Vein endothelial cell (primary cell): ENCODE measurements around the gene MTR. TPM values are rescaled to one million over a fixed set of nuclear protein-coding genes. Genes with fewer than 3 reads are reported as not detected.

Experiments
- total RNA-seq: library from RNA; depleted of rRNA; stranded (reverse); fragments of >200 nt; gene quantifications from 2 replicates; pipeline ENCODE4 v1.2.3, GENCODE V29; 2012

MTR gene
- total RNA-seq, result 34.9 and 35.8 TPM in 2 replicates

DNA sequence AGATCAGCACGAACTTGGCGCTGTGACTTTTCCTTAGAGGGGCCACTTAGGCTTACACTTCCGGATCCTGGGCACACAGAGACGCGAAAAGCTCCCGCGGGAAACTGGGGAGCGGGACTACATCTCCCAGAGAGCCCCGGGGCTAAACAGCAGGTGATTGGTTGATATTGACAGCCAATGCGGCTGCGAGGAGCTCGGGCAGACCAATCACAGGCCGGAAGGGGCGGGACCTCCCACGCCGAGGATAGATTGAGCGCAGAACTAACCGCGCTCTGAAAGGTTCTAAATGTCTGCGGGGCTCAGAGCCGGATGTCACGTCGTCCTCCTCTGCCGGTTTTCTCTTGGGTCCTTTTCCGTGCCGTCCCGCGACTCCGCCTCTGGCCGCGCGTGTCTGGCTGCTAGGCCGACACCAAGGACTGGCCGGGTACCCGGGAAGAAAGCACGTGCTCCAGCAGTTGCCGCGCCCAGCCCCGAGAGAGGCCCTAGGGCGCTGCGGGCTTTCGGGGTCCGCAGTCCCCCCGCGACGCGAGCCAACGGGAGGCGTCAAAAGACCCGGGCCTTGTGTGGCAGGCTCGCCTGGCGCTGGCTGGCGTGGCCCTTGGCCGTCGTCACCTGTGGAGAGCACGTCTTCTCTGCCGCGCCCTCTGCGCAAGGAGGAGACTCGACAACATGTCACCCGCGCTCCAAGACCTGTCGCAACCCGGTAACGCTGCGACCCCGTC, at the start of gene MTR:
Gene MTR (plus strand): TSS at position 258 of the 722 bp plus-strand sequence. CDS start 412 bp downstream, at position 670.

Other genes with a start within 250 kb of the MTR start
- gene HEATR1, start 190.8 kb upstream of the MTR start, total RNA-seq, result 51.9 and 75.5 TPM in 2 replicates
- under 0.01 and 0.38 TPM in 2 replicates for gene ACTN2, start 108.8 kb upstream of the MTR start, total RNA-seq
- not detected in 2 replicates for gene MT1HL1, start 209.1 kb downstream of the MTR start, total RNA-seq
- gene RYR2, start 246.9 kb downstream of the MTR start, total RNA-seq, result 0.10 TPM in 1 of 2 replicates, not detected in the other